Uterus (tissue), 4 donors: ENCODE results near the gene TP53I11. TPM values are rescaled to one million over a fixed set of nuclear protein-coding genes. Genes with fewer than 3 reads are reported as not detected.

Experiments
- DNase-seq, 2 donors: peaks; one replicate each; pipeline ENCODE4 v3.0.0-alpha.2; 2019 to 2020
- H3K27ac ChIP-seq, 2 donors: fragments of 200-600 bp; sonication (generic); 1 replicate in 1 of 2; 2 replicates in 1 of 2; pipeline ENCODE4 v1.5.1; 2016 to 2018
- H3K27me3 ChIP-seq, 2 donors: fragments of 200-600 bp; sonication (generic); one replicate each; pipeline ENCODE4 v1.5.1; 2018 to 2019; ENCODE audit warnings: control low read depth in 1 of 2
- H3K36me3 ChIP-seq, 2 donors: fragments of 200-600 bp; sonication (generic); one replicate each; pipeline ENCODE4 v1.5.1; 2019; ENCODE audit warnings: control low read depth in 1 of 2
- H3K4me1 ChIP-seq, 2 donors: fragments of 200-600 bp; sonication (generic); one replicate each; pipeline ENCODE4 v1.5.1; 2018 to 2019; ENCODE audit warnings: control low read depth in 1 of 2
- H3K4me3 ChIP-seq, 2 donors: fragments of 200-600 bp; sonication (generic); 1 replicate in 1 of 2; 2 replicates in 1 of 2; pipeline ENCODE4 v1.5.1; 2018 to 2019; ENCODE audit warnings: mild to moderate bottlenecking in 1 of 2
- H3K9me3 ChIP-seq, 2 donors: fragments of 200-600 bp; sonication (generic); one replicate each; pipeline ENCODE4 v1.5.1; 2019; ENCODE audit warnings: control low read depth in 1 of 2
- CTCF ChIP-seq, 4 experiments: fragments of 200-600 bp in 2 of 4; fragments of 450-650 bp in 2 of 4; sonication (generic) in 2 of 4; IDR thresholded peaks; one replicate each; pipeline ENCODE4 v1.5.1; 2016 to 2019; ENCODE audit warnings: antibody characterized with exemption in 4 of 4, mild to moderate bottlenecking in 2 of 4, moderate library complexity in 1 of 4
- POLR2A ChIP-seq, 2 donors: fragments of 450-650 bp; IDR thresholded peaks; one replicate each; pipeline ENCODE4 v1.6.1; 2016; ENCODE audit warnings: antibody characterized with exemption in 2 of 2, mild to moderate bottlenecking in 1 of 2, moderate library complexity in 1 of 2
- intact Hi-C: fragments of 100-400 bp; cut with DNase I; formaldehyde crosslinking; loops from one replicate; pipeline ENCODE4 v1.15.1; 2023; ENCODE audit warnings: low total_unique reads
- total RNA-seq, 4 donors: library from RNA; depleted of rRNA in 3 of 4; stranded (reverse); fragments of >200 nt in 3 of 4; gene quantifications; one replicate each; pipeline versions ENCODE4 v1.1.0 to v1.2.4, GENCODE V29; 2014 to 2023
- donor health status: DM: yes; HTN: yes; CAD: no.

Gene TP53I11
- total RNA-seq, 4 donors from 2014 or later = 3.8 to 53.9 (median 17.5) TPM

GRCh38 chr11:44926036-44926435 is 24.6 kb downstream of the TP53I11 start:
- H3K4me1 ChIP-seq = no peaks in the 10 kb centered on the region
- no peak for DNase-seq
- intact Hi-C loops = no loop called here
- no peak for TF ChIP-seq CTCF (IDR thresholded peaks at IDR 0.05)
- TF ChIP-seq POLR2A (IDR thresholded peaks at IDR 0.05) = no peak
- no peak overlapping the region for H3K27ac ChIP-seq
- no peaks in the 10 kb centered on the region for H3K9me3 ChIP-seq
- H3K27me3 ChIP-seq = no peaks in the 10 kb centered on the region
- H3K4me3 ChIP-seq = no peak overlapping the region
- no peaks in the 10 kb centered on the region for H3K36me3 ChIP-seq

GRCh38 chr11:44923806-44924205 is 26.9 kb downstream of the TP53I11 start:
- Histone ChIP-seq H3K27me3 (no peaks in the 10 kb centered on the region), H3K27ac (no peak overlapping the region), H3K9me3 (no peaks in the 10 kb centered on the region), H3K4me3 (no peak overlapping the region), H3K36me3 (no peaks in the 10 kb centered on the region), H3K4me1 (no peaks in the 10 kb centered on the region)
- intact Hi-C loops = no loop called here
- TF ChIP-seq CTCF (IDR thresholded peaks at IDR 0.05) = no peak
- no peak for TF ChIP-seq POLR2A (IDR thresholded peaks at IDR 0.05)
- no peak for DNase-seq

- intact Hi-C loops = no loop called here
- Histone ChIP-seq H3K27me3 (no peaks in the 10 kb centered on the region), H3K36me3 (no peaks in the 10 kb centered on the region), H3K4me3 (no peak overlapping the region), H3K9me3 (no peaks in the 10 kb centered on the region), H3K4me1 (no peaks in the 10 kb centered on the region), H3K27ac (no peak overlapping the region)
- DNase-seq = no peak
- TF ChIP-seq POLR2A (IDR thresholded peaks at IDR 0.05) = no peak
- no peak for TF ChIP-seq CTCF (IDR thresholded peaks at IDR 0.05)
Observed at GRCh38 chr11:44923115-44923514, 27.6 kb downstream of the TP53I11 start.

GRCh38 chr11:44920451-44920850 is 30.2 kb downstream of the TP53I11 start:
- Histone ChIP-seq H3K9me3 (no peaks in the 10 kb centered on the region), H3K4me1 (no peaks in the 10 kb centered on the region), H3K36me3 (no peaks in the 10 kb centered on the region), H3K27me3 (no peaks in the 10 kb centered on the region), H3K27ac (no peak overlapping the region), H3K4me3 (no peak overlapping the region)
- TF ChIP-seq CTCF (IDR thresholded peaks at IDR 0.05) = no peak
- TF ChIP-seq POLR2A (IDR thresholded peaks at IDR 0.05) = no peak
- intact Hi-C loops = no loop called here
- no peak for DNase-seq

GRCh38 chr11:44917741-44918140 is 32.9 kb downstream of the TP53I11 start:
- DNase-seq = no peak
- H3K4me1 ChIP-seq = no peaks in the 10 kb centered on the region
- H3K27ac ChIP-seq = no peak overlapping the region
- TF ChIP-seq POLR2A (IDR thresholded peaks at IDR 0.05) = no peak
- no peak for TF ChIP-seq CTCF (IDR thresholded peaks at IDR 0.05)
- no peaks in the 10 kb centered on the region for H3K27me3 ChIP-seq
- H3K4me3 ChIP-seq = no peak overlapping the region
- no peaks in the 10 kb centered on the region for H3K36me3 ChIP-seq
- H3K9me3 ChIP-seq = no peaks in the 10 kb centered on the region
- intact Hi-C loops = no loop called here
